GM12865 (cell line): ENCODE results near the gene CYTH3.

ENCODE experiments used
- DNase-seq: peaks from one replicate; pipeline ENCODE4 v3.0.0; 2010; ENCODE audit warnings: low read depth
- H3K4me3 ChIP-seq: 2 replicates; pipeline ENCODE4 v1.5.1; 2011; ENCODE audit warnings: mild to moderate bottlenecking, low read depth, low read length, control low read depth
- TF ChIP-seq, protein P1 (sequence below): IDR thresholded peaks from 2 replicates; pipeline ENCODE4 v1.5.1; 2011; ENCODE audit warnings: low read length, control low read depth, low read depth, inconsistent platforms; ENCODE audit not compliant: insufficient read depth; ENCODE audit errors: missing control alignments

CYTH3 gene

GRCh38 chr7:6121141-6121540 lies 151.3 kb downstream of the CYTH3 start:
- H3K4me3 ChIP-seq, result no peak overlapping the region
- TF ChIP-seq, protein P1, sequence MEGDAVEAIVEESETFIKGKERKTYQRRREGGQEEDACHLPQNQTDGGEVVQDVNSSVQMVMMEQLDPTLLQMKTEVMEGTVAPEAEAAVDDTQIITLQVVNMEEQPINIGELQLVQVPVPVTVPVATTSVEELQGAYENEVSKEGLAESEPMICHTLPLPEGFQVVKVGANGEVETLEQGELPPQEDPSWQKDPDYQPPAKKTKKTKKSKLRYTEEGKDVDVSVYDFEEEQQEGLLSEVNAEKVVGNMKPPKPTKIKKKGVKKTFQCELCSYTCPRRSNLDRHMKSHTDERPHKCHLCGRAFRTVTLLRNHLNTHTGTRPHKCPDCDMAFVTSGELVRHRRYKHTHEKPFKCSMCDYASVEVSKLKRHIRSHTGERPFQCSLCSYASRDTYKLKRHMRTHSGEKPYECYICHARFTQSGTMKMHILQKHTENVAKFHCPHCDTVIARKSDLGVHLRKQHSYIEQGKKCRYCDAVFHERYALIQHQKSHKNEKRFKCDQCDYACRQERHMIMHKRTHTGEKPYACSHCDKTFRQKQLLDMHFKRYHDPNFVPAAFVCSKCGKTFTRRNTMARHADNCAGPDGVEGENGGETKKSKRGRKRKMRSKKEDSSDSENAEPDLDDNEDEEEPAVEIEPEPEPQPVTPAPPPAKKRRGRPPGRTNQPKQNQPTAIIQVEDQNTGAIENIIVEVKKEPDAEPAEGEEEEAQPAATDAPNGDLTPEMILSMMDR, result no peak
- no peak for DNase-seq

DNA sequence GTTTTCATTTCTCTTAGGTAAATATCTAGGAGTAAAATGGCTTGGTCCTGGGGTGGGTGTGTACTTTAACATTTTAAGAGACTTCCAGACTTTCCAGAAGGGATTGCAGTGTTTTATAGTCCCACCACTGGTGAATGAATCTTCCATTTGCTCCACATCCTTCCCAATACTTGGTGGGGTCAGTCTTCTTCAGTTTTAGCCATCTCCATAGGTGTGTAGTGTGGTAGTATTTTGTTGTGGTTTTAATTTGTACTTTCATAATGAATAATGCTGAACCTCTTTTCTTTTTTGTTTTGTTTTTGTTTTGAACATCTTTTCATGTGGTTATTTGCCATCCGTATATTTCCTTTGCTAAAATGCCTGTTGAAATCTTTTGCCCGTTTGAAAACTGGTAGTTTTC lies 154.9 kb downstream of the CYTH3 start:
- TF ChIP-seq, protein P1, result no peak
- H3K4me3 ChIP-seq, result no peak overlapping the region
- no peak for DNase-seq

GRCh38 chr7:6116211-6116610 lies 156.2 kb downstream of the CYTH3 start:
- TF ChIP-seq, protein P1, result no peak
- H3K4me3 ChIP-seq, result no peak overlapping the region
- DNase-seq, result no peak
